ENCODE results near the gene TIMP1. TPM values are rescaled to one million over a fixed set of nuclear protein-coding genes. Genes with fewer than 3 reads are reported as not detected.

Gene TIMP1
- total RNA-seq, 2 donors from 2014 or later = 373 to 916 TPM

DNA sequence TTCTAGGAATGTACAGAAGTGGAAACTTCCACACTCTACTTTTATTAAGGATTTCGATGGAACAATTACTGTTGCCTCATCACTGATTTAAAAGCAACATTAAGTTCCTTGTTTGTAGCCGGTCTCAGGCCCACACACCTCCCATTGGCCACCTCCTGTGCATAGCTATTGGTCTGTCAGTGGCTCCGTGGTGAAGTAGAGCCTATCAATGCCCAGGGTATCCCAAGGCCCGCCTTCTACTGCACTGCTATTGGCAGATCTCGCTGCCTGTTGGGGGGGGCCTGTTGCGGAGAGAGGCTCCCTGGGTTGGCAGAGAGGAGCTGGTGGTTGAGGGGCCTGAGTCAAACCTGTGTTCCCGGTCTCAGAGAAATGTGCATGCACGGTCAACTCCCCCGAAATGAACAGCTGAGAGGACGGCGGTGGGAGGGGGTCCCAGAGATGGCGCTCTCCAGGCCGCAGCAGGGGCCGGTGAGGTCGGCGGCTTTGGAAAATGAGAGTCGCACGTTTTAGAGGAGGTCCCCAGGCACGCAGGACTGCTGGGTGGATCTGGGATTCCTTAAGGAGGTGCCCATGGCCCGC, 26.1 kb upstream of the TIMP1 start:
- Histone ChIP-seq H3K4me1 (replicated peaks) (no peaks in the 10 kb centered on the region), H3K4me3 (peak overlapping the region; percentile 27 to 31), H3K27ac (peak overlapping the region; percentile 83 to 85), H3K9me3 (no peaks in the 10 kb centered on the region), H3K36me3 (no peaks in the 10 kb centered on the region), H3K27me3 (replicated peaks; ENCODE audit: insufficient read depth) (no peaks in the 10 kb centered on the region)
- 1% methylated on average over 20 of the region's 20 CpGs for WGBS
- intact Hi-C loops (cut with DNase I) = loop anchor here (2.0 kb wide), 1 partner anchor 15 kb away; no protein-coding TSS in a partner anchor
- TF ChIP-seq POLR2A (IDR thresholded peaks at IDR 0.05) (peak; percentile 64), POLR2AphosphoS5 (IDR thresholded peaks at IDR 0.05) (peak; percentile 87)
- TF ChIP-seq, protein P1, sequence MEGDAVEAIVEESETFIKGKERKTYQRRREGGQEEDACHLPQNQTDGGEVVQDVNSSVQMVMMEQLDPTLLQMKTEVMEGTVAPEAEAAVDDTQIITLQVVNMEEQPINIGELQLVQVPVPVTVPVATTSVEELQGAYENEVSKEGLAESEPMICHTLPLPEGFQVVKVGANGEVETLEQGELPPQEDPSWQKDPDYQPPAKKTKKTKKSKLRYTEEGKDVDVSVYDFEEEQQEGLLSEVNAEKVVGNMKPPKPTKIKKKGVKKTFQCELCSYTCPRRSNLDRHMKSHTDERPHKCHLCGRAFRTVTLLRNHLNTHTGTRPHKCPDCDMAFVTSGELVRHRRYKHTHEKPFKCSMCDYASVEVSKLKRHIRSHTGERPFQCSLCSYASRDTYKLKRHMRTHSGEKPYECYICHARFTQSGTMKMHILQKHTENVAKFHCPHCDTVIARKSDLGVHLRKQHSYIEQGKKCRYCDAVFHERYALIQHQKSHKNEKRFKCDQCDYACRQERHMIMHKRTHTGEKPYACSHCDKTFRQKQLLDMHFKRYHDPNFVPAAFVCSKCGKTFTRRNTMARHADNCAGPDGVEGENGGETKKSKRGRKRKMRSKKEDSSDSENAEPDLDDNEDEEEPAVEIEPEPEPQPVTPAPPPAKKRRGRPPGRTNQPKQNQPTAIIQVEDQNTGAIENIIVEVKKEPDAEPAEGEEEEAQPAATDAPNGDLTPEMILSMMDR (IDR thresholded peaks at IDR 0.05) = no peak
- peak; percentile 87 for DNase-seq (ENCODE audit: low spot score)

DNA sequence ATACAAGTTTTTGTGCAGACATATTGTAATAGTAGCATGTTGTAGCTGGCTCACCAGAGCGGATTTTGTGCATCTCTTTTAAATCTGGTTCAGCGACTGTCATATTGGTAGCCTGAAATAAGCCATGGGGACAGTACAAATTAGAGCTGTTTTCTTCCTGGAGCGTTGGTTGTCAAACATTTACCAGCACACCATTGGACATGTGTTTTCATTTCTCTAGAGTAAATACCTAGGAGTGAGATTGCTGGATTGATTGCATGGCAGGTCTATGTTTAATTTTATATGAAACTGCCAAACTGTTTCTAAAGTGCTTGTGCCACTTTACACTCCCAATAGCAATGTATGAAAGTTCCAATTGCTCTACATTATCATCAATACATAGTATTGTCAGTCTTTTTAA, 23.8 kb upstream of the TIMP1 start:
- Histone ChIP-seq H3K36me3 (no peaks in the 10 kb centered on the region), H3K9me3 (no peaks in the 10 kb centered on the region), H3K4me1 (replicated peaks) (no peaks in the 10 kb centered on the region), H3K27me3 (replicated peaks; ENCODE audit: insufficient read depth) (no peaks in the 10 kb centered on the region), H3K27ac (no peak overlapping the region), H3K4me3 (no peak overlapping the region)
- no peak for DNase-seq (ENCODE audit: low spot score)
- WGBS = 62% methylated on average over 3 of the region's 3 CpGs
- intact Hi-C loops (cut with DNase I) = no loop called here
- TF ChIP-seq, protein P1 (IDR thresholded peaks at IDR 0.05) = no peak
- TF ChIP-seq POLR2A (IDR thresholded peaks at IDR 0.05) (no peak), POLR2AphosphoS5 (IDR thresholded peaks at IDR 0.05) (peak; percentile 43)

DNA sequence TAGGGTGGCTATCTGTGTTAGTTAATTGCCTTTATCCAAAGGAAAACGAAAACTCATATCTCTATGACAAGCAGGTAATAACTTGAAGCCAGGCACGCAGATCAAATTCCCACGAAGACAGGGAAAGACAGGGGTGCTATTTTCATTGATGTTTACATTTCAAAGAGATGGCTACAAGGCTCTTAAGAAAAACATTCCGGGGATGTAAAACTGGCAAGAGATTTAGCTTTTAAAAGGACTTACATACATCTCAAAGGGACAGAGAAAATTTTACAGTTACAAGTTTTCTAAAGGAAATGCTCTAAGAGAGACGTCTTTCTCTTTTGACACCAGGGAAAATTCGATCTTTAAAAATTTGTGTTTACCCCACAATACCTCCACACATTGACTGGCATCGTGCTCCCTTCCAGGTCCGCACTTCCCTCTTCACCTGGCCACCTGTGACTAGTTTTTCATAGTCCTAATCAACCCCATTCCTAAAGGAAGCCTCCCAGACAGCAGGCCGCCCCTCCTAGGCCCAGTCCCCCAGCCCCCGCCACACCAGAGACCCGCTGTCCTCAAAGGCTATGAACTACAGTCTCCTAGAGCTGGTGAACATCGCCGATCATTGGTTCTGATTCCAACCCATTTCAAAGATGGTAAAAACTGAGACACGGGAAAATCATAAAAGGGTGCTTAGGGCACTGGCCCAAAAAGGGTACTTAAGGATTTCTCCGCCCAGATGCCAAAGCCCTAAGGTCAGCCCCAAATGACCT, 21.9 kb upstream of the TIMP1 start:
- peak overlapping the region; percentile 52 to 54 for H3K4me3 ChIP-seq
- TF ChIP-seq, protein P1 (IDR thresholded peaks at IDR 0.05) = no peak
- TF ChIP-seq POLR2AphosphoS5 (IDR thresholded peaks at IDR 0.05) (no peak), POLR2A (IDR thresholded peaks at IDR 0.05) (no peak)
- H3K27me3 ChIP-seq (replicated peaks; ENCODE audit: insufficient read depth) = no peaks in the 10 kb centered on the region
- intact Hi-C loops (cut with DNase I) = no loop called here
- peak overlapping the region; percentile 94 to 95 for H3K27ac ChIP-seq
- H3K9me3 ChIP-seq = no peaks in the 10 kb centered on the region
- 6% methylated on average over 15 of the region's 15 CpGs for whole genome bisulfite sequencing
- H3K36me3 ChIP-seq = no peaks in the 10 kb centered on the region
- H3K4me1 ChIP-seq (replicated peaks) = no peaks in the 10 kb centered on the region
- DNase-seq (ENCODE audit: low spot score) = no peak

DNA sequence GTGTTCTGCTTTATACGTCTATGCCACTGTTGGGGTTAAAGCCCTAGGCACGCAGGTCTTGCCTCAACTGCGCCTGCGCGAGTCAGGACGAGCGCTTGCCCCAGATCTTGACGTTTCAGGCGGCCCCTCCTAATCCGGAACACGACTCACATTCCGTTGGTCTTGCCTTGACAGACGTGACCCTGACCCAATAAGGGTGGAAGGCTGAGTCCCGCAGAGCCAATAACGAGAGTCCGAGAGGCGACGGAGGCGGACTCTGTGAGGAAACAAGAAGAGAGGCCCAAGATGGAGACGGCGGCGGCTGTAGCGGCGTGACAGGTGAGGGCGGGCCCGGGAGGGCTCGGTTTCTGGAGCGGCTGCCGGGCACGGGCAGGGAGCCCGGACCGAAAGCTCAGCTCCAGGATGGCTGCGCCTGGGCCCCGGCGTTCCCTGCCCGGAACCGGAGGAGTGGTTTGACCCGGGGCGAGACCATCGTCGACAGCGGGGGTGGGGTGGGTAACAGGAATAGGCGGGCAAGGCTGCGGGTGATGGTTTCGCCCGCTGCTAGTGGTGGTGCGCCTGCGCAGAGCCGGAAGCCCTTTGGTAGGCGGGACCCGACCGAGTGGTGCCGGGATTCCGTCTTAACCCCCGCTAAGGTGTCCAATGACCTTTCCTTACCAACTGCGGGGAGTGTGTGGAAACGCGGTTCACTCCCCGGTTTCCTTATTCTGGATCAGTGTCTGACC, 21.1 kb upstream of the TIMP1 start, which contains the start of gene ARAF:
TSS of gene ARAF (plus strand) at position 272 of the 725 bp plus-strand sequence. CDS start 1,763 bp downstream, outside the sequence.
- peak within 1 kb of the TSS; percentile 94 to 95 for H3K27ac ChIP-seq
- H3K4me3 ChIP-seq = peak within 1 kb of the TSS; percentile 52 to 54
- TF ChIP-seq POLR2A (IDR thresholded peaks at IDR 0.05) (peak; percentile 35), POLR2AphosphoS5 (IDR thresholded peaks at IDR 0.05) (peak; percentile 83)
- TF ChIP-seq, protein P1 (IDR thresholded peaks at IDR 0.05) = no peak
- H3K4me1 ChIP-seq (replicated peaks) = no peaks in the 10 kb centered on the region
- no peaks in the 10 kb centered on the region for H3K27me3 ChIP-seq (replicated peaks; ENCODE audit: insufficient read depth)
- intact Hi-C loops (cut with DNase I) = no loop called here
- DNase-seq (ENCODE audit: low spot score) = peak; percentile 95
- WGBS = 0% methylated on average over 12 of the region's 59 CpGs
- H3K9me3 ChIP-seq = no peaks in the 10 kb centered on the region
- no peaks in the 10 kb centered on the region for H3K36me3 ChIP-seq
